Mammary epithelial cell (primary cell): ENCODE results near the gene FRRS1.

Source experiments
- EZH2 ChIP-seq: IDR thresholded peaks from 2 replicates; pipeline ENCODE4 v1.6.1; 2012; ENCODE audit warnings: low read length, inconsistent platforms, borderline replicate concordance
- TF ChIP-seq, protein P1 (sequence below), 2 donors: IDR thresholded peaks in 1 of 2; conservative IDR thresholded peaks in 1 of 2; 2 replicates each; pipeline ENCODE4 v1.5.1; 2011 to 2012; ENCODE audit warnings: inconsistent platforms in 2 of 2, low read length in 2 of 2, mild to moderate bottlenecking in 2 of 2, control low read depth in 1 of 2, low read depth in 1 of 2; ENCODE audit not compliant: insufficient read depth in 1 of 2; ENCODE audit errors: extremely low read depth in 1 of 2

GRCh38 chr1:99801584-99801983 is 35.1 kb upstream of the FRRS1 start:
- TF ChIP-seq, protein P1, sequence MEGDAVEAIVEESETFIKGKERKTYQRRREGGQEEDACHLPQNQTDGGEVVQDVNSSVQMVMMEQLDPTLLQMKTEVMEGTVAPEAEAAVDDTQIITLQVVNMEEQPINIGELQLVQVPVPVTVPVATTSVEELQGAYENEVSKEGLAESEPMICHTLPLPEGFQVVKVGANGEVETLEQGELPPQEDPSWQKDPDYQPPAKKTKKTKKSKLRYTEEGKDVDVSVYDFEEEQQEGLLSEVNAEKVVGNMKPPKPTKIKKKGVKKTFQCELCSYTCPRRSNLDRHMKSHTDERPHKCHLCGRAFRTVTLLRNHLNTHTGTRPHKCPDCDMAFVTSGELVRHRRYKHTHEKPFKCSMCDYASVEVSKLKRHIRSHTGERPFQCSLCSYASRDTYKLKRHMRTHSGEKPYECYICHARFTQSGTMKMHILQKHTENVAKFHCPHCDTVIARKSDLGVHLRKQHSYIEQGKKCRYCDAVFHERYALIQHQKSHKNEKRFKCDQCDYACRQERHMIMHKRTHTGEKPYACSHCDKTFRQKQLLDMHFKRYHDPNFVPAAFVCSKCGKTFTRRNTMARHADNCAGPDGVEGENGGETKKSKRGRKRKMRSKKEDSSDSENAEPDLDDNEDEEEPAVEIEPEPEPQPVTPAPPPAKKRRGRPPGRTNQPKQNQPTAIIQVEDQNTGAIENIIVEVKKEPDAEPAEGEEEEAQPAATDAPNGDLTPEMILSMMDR (conservative IDR thresholded peaks at IDR 0.05 in 1 of 2, IDR thresholded peaks at IDR 0.05 in 1 of 2; ENCODE audit: extremely low read depth in 1 of 2, insufficient read depth in 1 of 2, low read depth in 1 of 2, low read length in 2 of 2) = no peak
- TF ChIP-seq EZH2 = no peak
